ENCODE results near the gene ZNF462. TPM values are rescaled to one million over a fixed set of nuclear protein-coding genes. Genes with fewer than 3 reads are reported as not detected.

Gene ZNF462
- total RNA-seq, 1 donor from 2014 or later, result 21.1 TPM

- DNase-seq (ENCODE audit: missing footprints) (no peak), ATAC-seq (peak; percentile 47)
- intact Hi-C loops (cut with DNase I), result no loop called here
These were observed 156.0 kb downstream of the ZNF462 start for GRCh38 chr9:107018861-107019545.

- DNase-seq (ENCODE audit: missing footprints) (no peak), ATAC-seq (peak; percentile 67)
- intact Hi-C loops (cut with DNase I), result no loop called here
These were observed 157.1 kb downstream of the ZNF462 start for GRCh38 chr9:107020040-107020530.

- ATAC-seq, result no peak
- DNase-seq (ENCODE audit: missing footprints), result no peak
- intact Hi-C loops (cut with DNase I), result no loop called here
These were observed 161.2 kb downstream of the ZNF462 start for GRCh38 chr9:107024193-107024592.

- intact Hi-C loops (cut with DNase I), result no loop called here
- DNase-seq (ENCODE audit: missing footprints), result no peak
- ATAC-seq, result no peak
These were observed 162.5 kb downstream of the ZNF462 start for GRCh38 chr9:107025260-107026035.

GRCh38 chr9:107029146-107029545 is 166.2 kb downstream of the ZNF462 start:
- intact Hi-C loops (cut with DNase I), result no loop called here
- DNase-seq (ENCODE audit: missing footprints) (no peak), ATAC-seq (no peak)

GRCh38 chr9:107033966-107034365 is 171.0 kb downstream of the ZNF462 start:
- intact Hi-C loops (cut with DNase I), result no loop called here
- ATAC-seq (no peak), DNase-seq (ENCODE audit: missing footprints) (no peak)

GRCh38 chr9:107034831-107035230 is 171.9 kb downstream of the ZNF462 start:
- no peak for DNase-seq (ENCODE audit: missing footprints)
- ATAC-seq, result no peak

GRCh38 chr9:107036367-107036766 is 173.4 kb downstream of the ZNF462 start:
- ATAC-seq, result no peak
- intact Hi-C loops (cut with DNase I), result no loop called here
- DNase-seq (ENCODE audit: missing footprints), result no peak

More at GRCh38 chr9:107034831-107035230, 171.9 kb downstream of the ZNF462 start:
- intact Hi-C loops (cut with DNase I), result no loop called here

- DNase-seq (ENCODE audit: missing footprints), result no peak
- intact Hi-C loops (cut with DNase I), result no loop called here
- no peak for ATAC-seq
These were observed 176.6 kb downstream of the ZNF462 start for GRCh38 chr9:107039542-107039941.

- no peak for DNase-seq (ENCODE audit: missing footprints)
- intact Hi-C loops (cut with DNase I), result loop anchor here (5.0 kb wide), 1 partner anchor 180 kb away; the partner anchor contains the start of gene ZNF462
- ATAC-seq, result no peak
These were observed 179.6 kb downstream of the ZNF462 start for GRCh38 chr9:107042606-107043005.

GRCh38 chr9:107043886-107044285 is 180.9 kb downstream of the ZNF462 start:
- intact Hi-C loops (cut with DNase I), result loop anchor here (5.0 kb wide), 1 partner anchor 182 kb away; the partner anchor contains the start of gene ZNF462
- ATAC-seq (peak; percentile 44), DNase-seq (ENCODE audit: missing footprints) (no peak)

GRCh38 chr9:107044872-107045271 is 181.9 kb downstream of the ZNF462 start:
- no peak for DNase-seq (ENCODE audit: missing footprints)
- no peak for ATAC-seq
- intact Hi-C loops (cut with DNase I), result loop anchor here (5.0 kb wide), 1 partner anchor 183 kb away; the partner anchor contains the start of gene ZNF462

- ATAC-seq (no peak), DNase-seq (ENCODE audit: missing footprints) (no peak)
- intact Hi-C loops (cut with DNase I), result no loop called here
These were observed 183.7 kb downstream of the ZNF462 start for GRCh38 chr9:107046692-107047091.

- ATAC-seq (no peak), DNase-seq (ENCODE audit: missing footprints) (no peak)
- intact Hi-C loops (cut with DNase I), result no loop called here
These were observed 186.3 kb downstream of the ZNF462 start for GRCh38 chr9:107049046-107049802.

- ATAC-seq (no peak), DNase-seq (ENCODE audit: missing footprints) (no peak)
- intact Hi-C loops (cut with DNase I), result no loop called here
These were observed 186.8 kb downstream of the ZNF462 start for GRCh38 chr9:107049803-107050184.

GRCh38 chr9:107051392-107051791 is 188.4 kb downstream of the ZNF462 start:
- intact Hi-C loops (cut with DNase I), result no loop called here
- no peak for ATAC-seq

GRCh38 chr9:107054146-107054545 is 191.2 kb downstream of the ZNF462 start:
- ATAC-seq (no peak), DNase-seq (ENCODE audit: missing footprints) (no peak)
- intact Hi-C loops (cut with DNase I), result no loop called here

More at GRCh38 chr9:107051392-107051791, 188.4 kb downstream of the ZNF462 start:
- DNase-seq (ENCODE audit: missing footprints), result no peak

- ATAC-seq (no peak), DNase-seq (ENCODE audit: missing footprints) (no peak)
- intact Hi-C loops (cut with DNase I), result no loop called here
These were observed 196.3 kb downstream of the ZNF462 start for GRCh38 chr9:107059220-107059619.

GRCh38 chr9:107060062-107060461 is 197.1 kb downstream of the ZNF462 start:
- no peak for DNase-seq (ENCODE audit: missing footprints)
- intact Hi-C loops (cut with DNase I), result no loop called here
- ATAC-seq, result peak; percentile 50

Measured in Right ventricle myocardium inferior (tissue), 1 donor.